Naive thymus-derived CD4-positive, alpha-beta T cell (primary cell): ENCODE measurements around the gene GLCCI1. TPM values are rescaled to one million over a fixed set of nuclear protein-coding genes. Genes with fewer than 3 reads are reported as not detected.

Experiments used
- ATAC-seq: fragments of 150-1000 bp; cut with Tn5 transposase; 2 replicates; pipeline ENCODE4 v1.10.0; 2021; ENCODE audit warnings: mild to moderate bottlenecking, moderate library complexity
- CTCF ChIA-PET: fragments of 350-600 bp; sonication (Branson Sonifier 250); formaldehyde crosslinking; loops from one replicate; lab custom pipeline; 2021; ENCODE audit warnings: antibody characterized with exemption; lab: Charles Lee
- POLR2A ChIA-PET: fragments of 350-600 bp; sonication (Branson Sonifier 250); formaldehyde crosslinking; loops from one replicate; lab custom pipeline; 2021; ENCODE audit warnings: antibody characterized with exemption, inconsistent platforms; lab: Charles Lee
- DNase-seq, 9 donors: peaks; one replicate each; pipeline versions ENCODE4 v3.0.0 to v3.0.0-alpha.2; 2020 to 2022; ENCODE audit warnings: mixed read lengths in 1 of 9
- H3K27ac ChIP-seq: one replicate; pipeline ENCODE4 v1.7.0; 2013; ENCODE audit warnings: mild to moderate bottlenecking, low read depth, low read length, moderate library complexity
- H3K27me3 ChIP-seq, 2 donors: one replicate each; pipeline ENCODE4 v1.7.0; 2013; ENCODE audit warnings: low read length in 2 of 2, mild to moderate bottlenecking in 2 of 2, moderate library complexity in 2 of 2; ENCODE audit not compliant: control insufficient read depth in 2 of 2, insufficient read depth in 2 of 2
- H3K36me3 ChIP-seq, 3 experiments: 1 replicate in 2 of 3; 2 replicates in 1 of 3; pipeline ENCODE4 v1.7.0; 2013; ENCODE audit warnings: low read length in 3 of 3, mild to moderate bottlenecking in 3 of 3, moderate library complexity in 1 of 3; ENCODE audit not compliant: insufficient read depth in 3 of 3, control insufficient read depth in 2 of 3
- H3K4me1 ChIP-seq, 2 donors: one replicate each; pipeline ENCODE4 v1.7.0; 2013; ENCODE audit warnings: low read length in 2 of 2, mild to moderate bottlenecking in 2 of 2, moderate library complexity in 1 of 2; ENCODE audit not compliant: control insufficient read depth in 2 of 2, insufficient read depth in 2 of 2
- H3K4me3 ChIP-seq: 2 replicates; pipeline ENCODE4 v1.7.0; 2013; ENCODE audit warnings: mild to moderate bottlenecking, low read length
- H3K9me3 ChIP-seq, 3 experiments: 1 replicate in 2 of 3; 2 replicates in 1 of 3; pipeline ENCODE4 v1.7.0; 2013; ENCODE audit warnings: low read length in 3 of 3; ENCODE audit not compliant: control insufficient read depth in 2 of 3
- H3K27ac Mint-ChIP-seq, 9 donors: one replicate each; pipeline ENCODE4 v1.8.0; 2020 to 2022; ENCODE audit warnings: mixed read lengths in 9 of 9, mild to moderate bottlenecking in 8 of 9, moderate library complexity in 5 of 9, inconsistent platforms in 2 of 9
- H3K27me3 Mint-ChIP-seq, 5 donors: one replicate each; pipeline ENCODE4 v1.8.0; 2021 to 2022; ENCODE audit warnings: mixed read lengths in 5 of 5, mild to moderate bottlenecking in 1 of 5
- H3K36me3 Mint-ChIP-seq, 5 donors: one replicate each; pipeline ENCODE4 v1.8.0; 2020 to 2022; ENCODE audit warnings: mixed read lengths in 5 of 5, mild to moderate bottlenecking in 3 of 5, inconsistent platforms in 1 of 5
- H3K4me1 Mint-ChIP-seq, 7 donors: one replicate each; pipeline ENCODE4 v1.8.0; 2020 to 2022; ENCODE audit warnings: mixed read lengths in 7 of 7, mild to moderate bottlenecking in 3 of 7, inconsistent platforms in 1 of 7
- H3K4me3 Mint-ChIP-seq, 10 donors: one replicate each; pipeline ENCODE4 v1.8.0; 2020 to 2022; ENCODE audit warnings: mild to moderate bottlenecking in 10 of 10, mixed read lengths in 10 of 10, moderate library complexity in 6 of 10, inconsistent platforms in 2 of 10
- H3K9me3 Mint-ChIP-seq, 11 donors: one replicate each; pipeline ENCODE4 v1.8.0; 2020 to 2022; ENCODE audit warnings: mixed read lengths in 11 of 11, mild to moderate bottlenecking in 4 of 11, inconsistent platforms in 1 of 11, moderate library complexity in 1 of 11
- intact Hi-C, 2 donors: fragments of 100-400 bp; cut with micrococcal nuclease; formaldehyde crosslinking; loops; one replicate each; pipeline ENCODE4 v1.15.1; 2023
- polyA plus RNA-seq, 2 donors: library from polyadenylated mRNA; unstranded; fragments of 300-500 nt; fragmentation: Illumina TruSeq; gene quantifications; one replicate each; pipeline ENCODE4 v1.2.3, GENCODE V29; 2021
- total RNA-seq, 6 experiments: library from RNA in 5 of 6; stranded (reverse) in 5 of 6; gene quantifications; 1 replicate in 5 of 6; 2 replicates in 1 of 6; pipeline ENCODE4 v1.2.3 and lab custom pipeline; 2021 to 2026

Gene GLCCI1
- total and polyA plus RNA-seq, 7 experiments from 2014 or later = 6.9 to 43.1 (median 26.5) TPM

GRCh38 chr7:8015100-8015745 lies 46.6 kb downstream of the GLCCI1 start:
- H3K4me3 ChIP-seq = no peak overlapping the region

GRCh38 chr7:8015746-8016120 lies 47.1 kb downstream of the GLCCI1 start:
- H3K4me1 ChIP-seq = peaks cover 26 to 42% of the 10 kb centered on the region in 2 donors
- Mint-ChIP-seq H3K4me3 (peak overlapping the region in 6 of 10 donors; percentile 26 to 67 (median 52)), H3K27me3 (no peaks in the 10 kb centered on the region), H3K9me3 (no peaks in the 10 kb centered on the region), H3K27ac (peak overlapping the region in 5 of 9 donors; percentile 25 to 91 (median 70)), H3K4me1 (peaks cover 4 to 50% (median 32%) of the 10 kb centered on the region in 7 donors), H3K36me3 (peaks cover 5 to 30% (median 21%) of the 10 kb centered on the region in 5 donors)
- intact Hi-C loops = loop anchor here in 1 of 2 donors (2.0 kb wide), 2 partner anchors 13 to 175 kb away; no protein-coding TSS in a partner anchor
- H3K9me3 ChIP-seq = no peaks in the 10 kb centered on the region
- POLR2A ChIA-PET = interaction anchor here (1.0 to 1.7 kb wide), 4 partner anchors 15 to 375 kb away, joined by 3 to 15 read pairs (median 3); partner anchors contain the start of genes GLCCI1 and UMAD1
- DNase-seq (no peak), ATAC-seq (no peak)
- CTCF ChIA-PET = no interaction called here
- no peak overlapping the region for H3K27ac ChIP-seq
- H3K36me3 ChIP-seq = peaks cover 0 to 5% (median 0%) of the 10 kb centered on the region in 3 experiments
- no peaks in the 10 kb centered on the region for H3K27me3 ChIP-seq
- no peak overlapping the region for H3K4me3 ChIP-seq

More at GRCh38 chr7:8015100-8015745, 46.6 kb downstream of the GLCCI1 start:
- intact Hi-C loops = loop anchor here in 1 of 2 donors (2.0 kb wide), 2 partner anchors 14 to 176 kb away; no protein-coding TSS in a partner anchor
- Mint-ChIP-seq H3K36me3 (peaks cover 5 to 30% (median 21%) of the 10 kb centered on the region in 5 donors), H3K9me3 (no peaks in the 10 kb centered on the region), H3K4me1 (peaks cover 4 to 51% (median 32%) of the 10 kb centered on the region in 7 donors), H3K4me3 (peak overlapping the region in 9 of 10 donors; percentile 28 to 79 (median 68)), H3K27me3 (no peaks in the 10 kb centered on the region), H3K27ac (peak overlapping the region; percentile 29 to 91 (median 85))
- no peaks in the 10 kb centered on the region for H3K9me3 ChIP-seq
- DNase-seq (peak in 7 of 9 donors; percentile 10 to 42 (median 20)), ATAC-seq (peak; percentile 72)
- H3K27me3 ChIP-seq = no peaks in the 10 kb centered on the region
- H3K36me3 ChIP-seq = peaks cover 0 to 5% (median 0%) of the 10 kb centered on the region in 3 experiments
- peaks cover 26 to 42% of the 10 kb centered on the region in 2 donors for H3K4me1 ChIP-seq
- CTCF ChIA-PET = no interaction called here
- H3K27ac ChIP-seq = peak overlapping the region; percentile 34
- POLR2A ChIA-PET = interaction anchor here (1.0 to 1.7 kb wide), 4 partner anchors 15 to 375 kb away, joined by 3 to 15 read pairs (median 3); partner anchors contain the start of genes GLCCI1 and UMAD1

- H3K4me1 ChIP-seq = peaks cover 26 to 42% of the 10 kb centered on the region in 2 donors
- Mint-ChIP-seq H3K27ac (peak overlapping the region in 2 of 9 donors; percentile 28 to 68), H3K4me1 (peaks cover 4 to 43% (median 32%) of the 10 kb centered on the region in 7 donors), H3K36me3 (peaks cover 0 to 30% (median 16%) of the 10 kb centered on the region in 5 donors), H3K9me3 (no peaks in the 10 kb centered on the region), H3K4me3 (no peak overlapping the region), H3K27me3 (no peaks in the 10 kb centered on the region)
- no peak for DNase-seq
- CTCF ChIA-PET = interaction anchor here (1.5 kb wide), 1 partner anchor 18 kb away, joined by 5 read pairs; no protein-coding TSS in a partner anchor
- no peaks in the 10 kb centered on the region for H3K27me3 ChIP-seq
- peaks cover 0 to 5% (median under 1%) of the 10 kb centered on the region in 3 experiments for H3K36me3 ChIP-seq
- POLR2A ChIA-PET = interaction anchor here (2.0 kb wide), 1 partner anchor 48 kb away, joined by 8 read pairs; no protein-coding TSS in a partner anchor
- H3K9me3 ChIP-seq = no peaks in the 10 kb centered on the region
- no peak overlapping the region for H3K27ac ChIP-seq
- ATAC-seq = no peak
- intact Hi-C loops = no loop called here
- H3K4me3 ChIP-seq = no peak overlapping the region
Observed at GRCh38 chr7:8017423-8017822, 48.8 kb downstream of the GLCCI1 start.

GRCh38 chr7:8018961-8019360 lies 50.4 kb downstream of the GLCCI1 start:
- H3K4me3 ChIP-seq = no peak overlapping the region
- no peaks in the 10 kb centered on the region for H3K27me3 Mint-ChIP-seq
- peaks cover 0 to 9% (median 5%) of the 10 kb centered on the region in 3 experiments for H3K36me3 ChIP-seq
- ATAC-seq (no peak), DNase-seq (no peak)
- POLR2A ChIA-PET = interaction anchor here (0.6 kb wide), 1 partner anchor 10 kb away, joined by 3 read pairs; no protein-coding TSS in a partner anchor
- H3K9me3 Mint-ChIP-seq = peaks cover 0 to 2% (median 0%) of the 10 kb centered on the region in 11 donors
- CTCF ChIA-PET = no interaction called here
- peaks cover 0 to 42% (median 26%) of the 10 kb centered on the region in 5 donors for H3K36me3 Mint-ChIP-seq
- peak overlapping the region in 1 of 9 donors; percentile 16 for H3K27ac Mint-ChIP-seq
- H3K4me1 ChIP-seq = peaks cover 26 to 42% of the 10 kb centered on the region in 2 donors
- no peaks in the 10 kb centered on the region for H3K9me3 ChIP-seq
- H3K27me3 ChIP-seq = no peaks in the 10 kb centered on the region
- peaks cover 4 to 42% (median 32%) of the 10 kb centered on the region in 7 donors for H3K4me1 Mint-ChIP-seq
- H3K4me3 Mint-ChIP-seq = no peak overlapping the region
- no peak overlapping the region for H3K27ac ChIP-seq
- intact Hi-C loops = loop anchor here in 1 of 2 donors (2.0 kb wide), 1 partner anchor 14 kb away; no protein-coding TSS in a partner anchor

- ATAC-seq = no peak
- POLR2A ChIA-PET = interaction anchor here (0.8 kb wide), 1 partner anchor 52 kb away, joined by 3 read pairs; no protein-coding TSS in a partner anchor
- intact Hi-C loops = no loop called here
Observed at GRCh38 chr7:8022628-8023027, 54.0 kb downstream of the GLCCI1 start.

GRCh38 chr7:8035192-8035591 lies 66.6 kb downstream of the GLCCI1 start:
- POLR2A ChIA-PET = interaction anchor here (0.6 to 1.4 kb wide), 5 partner anchors 13 to 354 kb away, joined by 3 to 11 read pairs (median 3); partner anchors contain the start of gene GLCCI1
- H3K9me3 Mint-ChIP-seq = peaks cover 0 to 19% (median 4%) of the 10 kb centered on the region in 11 donors
- ATAC-seq (peak; percentile 21), DNase-seq (no peak)
- no peaks in the 10 kb centered on the region for H3K27me3 Mint-ChIP-seq
- no peaks in the 10 kb centered on the region for H3K27me3 ChIP-seq
- no peaks in the 10 kb centered on the region for H3K36me3 ChIP-seq
- CTCF ChIA-PET = interaction anchor here (0.6 to 1.6 kb wide), 15 partner anchors 12 to 893 kb away, joined by 3 to 26 read pairs (median 3); no protein-coding TSS in a partner anchor
- no peak overlapping the region for H3K4me3 ChIP-seq
- intact Hi-C loops = loop anchor here in 1 of 2 donors (5.0 kb wide), 1 partner anchor 157 kb away; no protein-coding TSS in a partner anchor
- H3K9me3 ChIP-seq = no peaks in the 10 kb centered on the region
- H3K4me3 Mint-ChIP-seq = no peak overlapping the region
- H3K36me3 Mint-ChIP-seq = peaks cover 5 to 54% (median 26%) of the 10 kb centered on the region in 5 donors
- peaks cover 5 to 6% of the 10 kb centered on the region in 2 donors for H3K4me1 ChIP-seq
- H3K27ac ChIP-seq = no peak overlapping the region
- H3K4me1 Mint-ChIP-seq = peaks cover 9 to 23% (median 16%) of the 10 kb centered on the region in 7 donors
- H3K27ac Mint-ChIP-seq = peak overlapping the region in 5 of 9 donors; percentile 30 to 76 (median 64)

More at GRCh38 chr7:8022628-8023027, 54.0 kb downstream of the GLCCI1 start:
- Mint-ChIP-seq H3K27ac (no peak overlapping the region), H3K9me3 (peaks cover 3 to 30% (median 15%) of the 10 kb centered on the region in 11 donors), H3K4me3 (no peak overlapping the region), H3K27me3 (no peaks in the 10 kb centered on the region), H3K4me1 (peaks cover 0 to 9% (median 6%) of the 10 kb centered on the region in 7 donors), H3K36me3 (peaks cover 28 to 69% (median 55%) of the 10 kb centered on the region in 5 donors)
- Histone ChIP-seq H3K27ac (no peak overlapping the region), H3K4me3 (no peak overlapping the region), H3K4me1 (peaks cover 0 to 11% of the 10 kb centered on the region in 2 donors), H3K36me3 (peaks cover 0 to 29% (median 5%) of the 10 kb centered on the region in 3 experiments), H3K9me3 (peaks cover 0 to 16% (median 0%) of the 10 kb centered on the region in 3 experiments), H3K27me3 (no peaks in the 10 kb centered on the region)
- no peak for DNase-seq
- CTCF ChIA-PET = interaction anchor here (0.6 to 0.8 kb wide), 2 partner anchors 13 to 270 kb away, joined by 3 to 6 read pairs; no protein-coding TSS in a partner anchor
